ENCODE data around the gene SLCO2A1.

GRCh38 chr3:133914839-133915600 is 114.7 kb downstream of the SLCO2A1 start:
- TF ChIP-seq, protein P1, sequence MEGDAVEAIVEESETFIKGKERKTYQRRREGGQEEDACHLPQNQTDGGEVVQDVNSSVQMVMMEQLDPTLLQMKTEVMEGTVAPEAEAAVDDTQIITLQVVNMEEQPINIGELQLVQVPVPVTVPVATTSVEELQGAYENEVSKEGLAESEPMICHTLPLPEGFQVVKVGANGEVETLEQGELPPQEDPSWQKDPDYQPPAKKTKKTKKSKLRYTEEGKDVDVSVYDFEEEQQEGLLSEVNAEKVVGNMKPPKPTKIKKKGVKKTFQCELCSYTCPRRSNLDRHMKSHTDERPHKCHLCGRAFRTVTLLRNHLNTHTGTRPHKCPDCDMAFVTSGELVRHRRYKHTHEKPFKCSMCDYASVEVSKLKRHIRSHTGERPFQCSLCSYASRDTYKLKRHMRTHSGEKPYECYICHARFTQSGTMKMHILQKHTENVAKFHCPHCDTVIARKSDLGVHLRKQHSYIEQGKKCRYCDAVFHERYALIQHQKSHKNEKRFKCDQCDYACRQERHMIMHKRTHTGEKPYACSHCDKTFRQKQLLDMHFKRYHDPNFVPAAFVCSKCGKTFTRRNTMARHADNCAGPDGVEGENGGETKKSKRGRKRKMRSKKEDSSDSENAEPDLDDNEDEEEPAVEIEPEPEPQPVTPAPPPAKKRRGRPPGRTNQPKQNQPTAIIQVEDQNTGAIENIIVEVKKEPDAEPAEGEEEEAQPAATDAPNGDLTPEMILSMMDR (IDR thresholded peaks at IDR 0.05): no peak
- TF ChIP-seq POLR2A (IDR thresholded peaks at IDR 0.05): no peak
